ENCODE measurements around the gene ADAMTS12.
"Not testable (repeated sequence)": the region's sequence is repeated elsewhere in the genome, so short reads cannot be mapped to it uniquely, and the experiment has no call there.

Gene ADAMTS12

DNA sequence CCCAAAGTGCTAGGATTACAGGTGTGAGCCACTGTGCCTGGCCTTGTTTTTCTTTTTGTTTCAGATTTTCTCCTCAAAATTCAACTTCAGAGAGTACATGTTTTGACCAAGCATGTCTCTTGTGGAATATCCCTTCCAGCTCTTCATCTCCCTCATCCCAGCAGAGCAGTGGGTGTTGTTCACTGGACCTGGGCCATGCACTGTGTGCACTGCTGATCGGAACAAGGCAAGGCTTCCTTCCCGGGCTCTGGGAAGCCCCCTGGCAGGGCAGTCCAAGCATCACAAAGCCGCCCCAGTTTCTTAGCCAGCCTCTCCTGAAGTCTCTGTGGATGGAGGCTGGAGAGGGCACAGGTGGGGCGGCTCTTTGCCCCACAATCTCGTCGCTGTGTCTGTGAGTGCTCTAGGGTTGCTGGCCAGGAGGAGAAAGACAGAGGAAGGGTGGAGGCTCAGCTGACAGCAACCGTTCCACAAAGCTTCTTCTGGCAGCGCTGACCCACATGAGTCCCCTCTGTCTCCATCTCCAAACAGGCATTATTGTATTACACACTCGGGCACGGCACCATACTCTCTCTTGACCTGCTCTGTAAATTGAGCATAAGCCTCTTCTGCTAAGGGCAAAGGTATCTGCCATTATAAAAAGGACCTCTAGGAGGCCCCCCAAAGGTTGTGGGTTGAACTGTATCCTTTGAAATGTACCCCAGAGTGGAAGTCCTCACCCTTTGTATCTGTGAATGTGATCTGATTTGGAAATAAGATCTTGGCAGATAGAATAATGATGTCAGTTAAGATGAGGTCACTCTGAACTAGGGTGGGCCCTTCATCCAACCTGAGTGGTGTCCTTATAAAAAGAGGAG is 361.4 kb downstream of the ADAMTS12 start:
- no peak for DNase-seq (ENCODE audit: low read depth in 3 of 3)

DNA sequence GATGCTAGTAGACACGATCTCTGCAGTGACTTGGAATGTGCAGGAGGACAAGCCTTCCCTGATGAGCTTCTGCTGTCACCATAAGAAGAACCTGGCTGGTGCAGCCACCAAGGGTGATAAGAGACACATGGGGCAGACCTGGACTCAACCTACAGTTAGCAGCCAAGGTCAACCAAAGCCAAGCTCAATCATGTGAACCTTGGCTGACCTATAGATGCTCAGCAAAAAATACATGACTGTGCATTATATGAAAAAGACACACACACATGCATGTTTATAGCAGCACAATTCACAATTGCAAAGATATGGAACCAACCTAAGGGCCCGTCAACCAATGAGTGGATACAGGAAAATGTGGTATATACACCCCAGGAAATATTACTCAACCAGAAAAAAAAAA is 364.1 kb downstream of the ADAMTS12 start:
- no peak for DNase-seq (ENCODE audit: low read depth in 3 of 3)

DNA sequence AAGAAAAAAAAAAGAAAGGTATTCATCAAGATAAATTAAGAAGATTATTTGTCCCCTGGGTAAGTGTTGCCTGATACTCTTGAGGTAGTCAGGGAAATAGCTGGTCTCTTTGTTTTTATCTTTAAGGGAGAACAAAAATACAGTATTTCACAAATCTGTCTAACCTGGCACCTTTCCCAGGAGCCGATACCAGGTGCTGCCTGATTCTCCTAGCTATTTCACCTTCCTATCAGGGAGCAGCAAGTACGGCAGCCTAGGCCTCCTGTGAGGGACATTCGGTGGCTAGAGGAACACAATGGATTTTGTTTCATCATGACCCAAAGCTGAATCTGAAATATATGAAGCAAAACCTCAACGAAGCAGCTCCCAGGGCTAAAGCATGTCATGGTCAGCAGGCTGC is 365.0 kb downstream of the ADAMTS12 start:
- no peak for DNase-seq (ENCODE audit: low read depth in 3 of 3)

DNA sequence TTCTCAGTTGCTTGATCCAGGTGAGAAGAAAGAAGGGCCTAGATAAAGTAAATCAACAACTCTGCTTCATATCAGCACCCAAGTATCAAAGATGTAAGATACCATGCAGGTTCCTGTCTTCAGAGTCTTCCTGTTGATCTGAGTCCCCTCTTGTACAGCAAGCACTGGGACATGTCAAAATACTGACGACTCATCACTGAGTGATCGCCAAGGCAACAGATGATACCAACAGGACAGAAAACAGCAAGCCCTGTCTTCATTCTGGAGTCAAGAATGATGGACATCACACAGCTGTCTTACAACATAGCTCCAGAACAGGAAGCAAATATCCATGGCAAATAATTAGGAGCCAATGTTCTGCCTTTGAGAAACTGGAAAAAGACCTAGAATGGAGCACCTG is 367.3 kb downstream of the ADAMTS12 start:
- DNase-seq (ENCODE audit: low read depth in 3 of 3): no peak

DNA sequence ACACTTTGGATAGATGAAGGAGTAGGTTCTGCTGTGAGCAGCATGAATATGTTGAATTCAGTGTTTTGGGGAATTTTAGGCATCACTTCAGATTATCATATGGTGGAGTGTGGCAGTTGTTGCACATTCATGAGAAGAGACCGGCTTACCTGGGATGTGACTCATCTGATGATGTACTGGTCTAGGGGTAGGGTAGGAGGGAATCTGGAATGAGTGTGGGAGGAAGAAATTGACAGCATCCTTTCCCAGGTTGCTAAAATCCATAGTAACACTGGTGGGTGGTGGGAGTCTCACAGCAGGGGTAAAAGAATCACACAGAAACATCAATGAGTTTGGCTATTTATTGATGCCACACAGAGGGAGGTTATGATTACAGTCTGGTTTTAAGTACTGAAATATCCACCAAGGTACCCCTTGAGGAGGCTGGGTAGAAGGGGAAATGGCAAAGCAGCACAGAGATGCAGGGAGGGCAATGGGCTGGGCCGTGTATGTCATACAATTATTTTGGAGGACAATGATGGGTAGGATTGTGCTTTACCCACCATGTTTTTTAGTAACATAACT is 368.5 kb downstream of the ADAMTS12 start:
- DNase-seq (ENCODE audit: low read depth in 3 of 3): no peak

DNA sequence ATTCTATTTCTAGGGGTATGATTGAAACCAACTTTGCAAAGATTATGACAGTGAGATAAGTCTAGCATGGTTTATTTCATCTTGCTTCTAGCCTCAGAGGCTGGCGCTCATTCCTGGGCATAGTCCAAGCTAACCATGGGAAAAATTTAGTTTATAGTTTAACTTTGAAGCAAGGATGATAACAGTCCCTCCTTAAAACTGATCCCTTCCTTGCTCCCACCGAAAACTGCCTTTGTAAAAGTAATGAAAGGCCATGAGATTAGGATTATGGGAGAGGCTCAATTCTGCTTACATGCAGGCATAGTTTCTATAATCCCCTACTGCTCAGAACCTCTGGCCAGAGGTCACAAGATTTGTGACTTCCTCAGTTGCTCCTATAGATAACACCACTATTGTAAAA is 375.4 kb downstream of the ADAMTS12 start:
- DNase-seq (ENCODE audit: low read depth in 3 of 3): no peak

DNA sequence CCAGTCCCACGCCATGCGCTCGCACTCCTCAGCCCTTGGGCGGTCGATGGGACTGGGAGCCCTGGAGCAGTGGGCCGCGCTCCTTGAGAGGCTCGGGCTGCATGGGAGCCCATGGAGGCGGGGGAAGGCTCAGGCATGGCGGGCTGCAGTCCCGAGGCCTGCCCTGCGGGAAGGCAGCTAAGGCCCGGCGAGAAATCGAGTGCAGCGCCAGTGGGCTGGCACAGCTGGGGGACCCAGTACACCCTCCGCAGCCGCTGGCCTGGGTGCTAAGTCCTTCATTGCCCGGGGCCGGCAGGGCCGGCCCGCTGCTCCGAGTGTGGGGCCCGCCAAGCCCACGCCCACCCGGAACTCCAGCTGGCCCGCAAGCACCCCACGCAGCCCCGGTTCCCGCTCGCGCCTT is 376.4 kb downstream of the ADAMTS12 start:
- DNase-seq (ENCODE audit: low read depth in 3 of 3): not testable (repeated sequence)

DNA sequence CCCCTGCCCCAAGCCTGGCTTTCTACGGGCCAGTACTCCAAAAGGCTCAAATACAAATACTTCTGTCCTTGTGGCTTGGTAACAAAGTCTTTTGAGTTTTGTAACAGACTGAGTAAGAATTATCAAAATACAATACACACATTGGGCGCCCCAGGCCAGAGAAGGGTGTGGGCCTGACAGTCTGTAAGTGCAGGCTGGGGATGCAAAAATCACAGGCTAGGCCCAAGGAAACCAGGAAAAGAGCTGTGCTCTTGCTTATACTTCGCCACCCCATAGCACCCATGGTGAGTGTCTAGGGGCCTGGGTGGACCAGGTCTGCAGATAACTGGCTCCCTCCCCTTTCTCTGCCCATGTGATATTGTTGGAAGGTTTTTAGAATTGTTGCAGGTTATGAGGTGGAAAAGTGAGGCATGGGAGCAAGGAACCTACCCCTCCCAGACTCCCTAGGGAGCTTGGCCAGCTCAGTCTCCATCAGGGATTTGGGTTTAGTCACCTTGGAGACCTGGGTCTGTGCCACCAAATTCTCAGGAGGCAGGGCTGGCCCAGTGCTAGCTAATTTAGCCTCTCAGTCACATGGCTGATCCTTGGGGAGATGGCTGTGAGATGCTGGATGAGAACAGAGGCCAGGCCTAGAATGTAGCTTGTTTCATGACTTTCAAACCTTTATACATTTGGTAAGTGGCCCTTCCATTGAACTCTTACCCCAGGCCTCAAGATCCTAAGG is 378.2 kb downstream of the ADAMTS12 start:
- no peak for DNase-seq (ENCODE audit: low read depth in 3 of 3)

DNA sequence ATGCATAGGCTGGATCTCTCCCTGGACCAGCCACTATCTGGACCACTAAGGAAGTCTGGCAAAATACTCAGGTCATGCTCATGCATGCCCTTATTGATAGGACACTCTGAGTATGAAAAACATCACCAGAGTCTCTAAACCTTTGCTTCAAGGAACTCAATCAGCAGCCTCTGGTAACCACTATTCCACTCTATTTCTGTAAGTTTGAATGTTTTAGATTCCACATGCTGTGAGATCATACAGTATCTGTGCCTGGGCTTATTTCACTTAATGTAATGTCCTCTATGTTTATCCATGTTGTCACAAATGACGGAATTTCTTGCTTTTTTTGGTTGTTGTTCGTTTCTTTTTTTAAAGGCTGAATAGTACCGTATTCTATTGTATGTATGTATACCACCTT is 382.8 kb downstream of the ADAMTS12 start:
- DNase-seq (ENCODE audit: low read depth in 3 of 3): no peak

DNA sequence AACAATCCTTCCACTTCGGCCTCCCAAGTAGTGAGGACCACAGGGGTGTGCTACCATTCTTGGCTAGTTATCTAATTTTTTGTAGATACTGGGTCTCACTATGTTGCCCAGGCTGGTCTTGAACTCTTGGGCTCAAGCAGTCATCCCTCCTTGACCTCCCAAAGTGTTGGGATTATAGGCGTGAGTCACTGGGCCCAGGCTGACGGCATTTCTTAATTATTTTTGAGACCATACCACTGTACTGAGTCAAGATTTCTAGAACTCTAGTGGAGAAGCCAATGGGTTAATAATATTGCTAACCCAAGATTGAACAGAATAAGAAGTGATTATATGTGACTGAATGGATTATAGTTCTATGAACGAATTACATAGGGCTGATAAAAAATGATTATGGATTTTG is 384.4 kb downstream of the ADAMTS12 start:
- no peak for DNase-seq (ENCODE audit: low read depth in 3 of 3)

DNA sequence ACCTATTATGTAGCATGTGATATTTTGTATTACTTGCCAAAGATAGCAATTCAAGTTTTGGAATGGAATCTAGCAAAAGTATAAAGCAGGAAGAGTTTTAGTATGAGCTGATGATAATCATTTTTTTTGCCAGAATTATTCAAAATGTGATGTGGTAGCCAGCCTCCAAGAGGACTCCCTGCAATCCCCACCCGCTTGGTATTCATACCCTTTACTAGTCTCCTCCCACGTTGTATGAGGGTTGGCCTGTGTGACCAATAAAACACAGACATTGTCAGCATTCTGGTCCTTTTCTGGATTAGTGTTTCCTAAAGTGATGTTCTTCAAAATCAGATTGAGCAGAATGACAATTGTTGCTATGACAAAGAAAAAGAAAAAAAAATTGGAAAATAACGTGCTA is 387.2 kb downstream of the ADAMTS12 start:
- no peak for DNase-seq (ENCODE audit: low read depth in 3 of 3)

DNA sequence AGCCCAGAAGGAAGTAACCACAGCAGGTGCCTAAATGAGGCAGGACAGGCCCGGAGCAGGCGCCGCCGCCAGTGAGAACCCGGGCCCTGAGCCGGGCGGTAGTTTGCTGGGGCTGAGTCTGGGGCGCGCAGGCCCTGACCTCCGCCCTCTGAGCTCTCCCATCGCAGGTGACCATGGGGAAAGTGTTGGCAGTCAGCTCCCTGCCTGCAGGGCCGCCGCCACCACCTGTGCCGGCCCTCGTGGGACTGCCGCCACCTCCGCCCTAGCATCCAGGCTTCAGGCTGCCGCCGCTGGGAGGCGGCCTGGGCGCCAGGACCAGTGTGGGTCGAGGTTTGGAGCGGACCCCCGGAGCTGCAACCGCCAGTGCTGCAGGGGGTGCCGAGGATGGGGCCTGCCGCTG is 389.9 kb downstream of the ADAMTS12 start:
- DNase-seq (ENCODE audit: low read depth in 3 of 3): no peak

DNA sequence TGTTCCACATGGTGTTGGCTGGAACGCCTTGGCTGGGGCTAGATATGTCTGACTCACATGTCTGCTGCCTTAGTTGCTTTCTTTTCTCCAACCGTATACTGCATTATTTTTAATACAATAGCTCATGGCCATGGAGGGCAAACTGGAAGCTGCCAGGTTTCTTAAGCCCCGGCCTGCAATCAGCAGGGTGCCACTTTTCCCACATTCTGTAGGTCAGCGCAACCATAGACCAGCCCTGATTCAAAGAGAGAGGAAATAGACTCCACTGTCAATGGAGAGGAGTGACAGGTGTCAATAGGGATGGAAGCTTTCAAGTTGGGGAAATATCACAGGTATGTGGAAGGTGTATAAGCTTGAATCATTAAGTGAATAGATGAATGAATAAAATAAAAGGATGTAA is 390.5 kb downstream of the ADAMTS12 start:
- no peak for DNase-seq (ENCODE audit: low read depth in 3 of 3)

DNA sequence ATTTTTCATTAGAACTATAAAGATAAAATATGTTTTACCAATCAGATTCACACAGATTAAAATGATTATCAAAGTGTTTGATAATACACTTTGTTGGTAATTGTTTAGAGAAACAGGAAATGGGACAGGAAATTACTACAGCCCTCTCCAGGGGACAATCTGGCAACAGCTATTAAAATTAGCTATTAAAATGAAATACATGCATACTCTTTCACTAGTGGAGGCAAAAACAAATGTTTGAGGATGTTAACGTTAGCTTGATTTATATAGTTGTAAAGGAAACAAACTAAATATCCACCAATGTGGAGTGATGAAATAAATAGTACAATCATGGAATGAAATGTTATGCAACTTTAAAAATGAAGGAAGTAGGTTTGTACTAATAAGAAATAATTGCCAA is 397.3 kb downstream of the ADAMTS12 start:
- DNase-seq (ENCODE audit: low read depth in 3 of 3): no peak

DNA sequence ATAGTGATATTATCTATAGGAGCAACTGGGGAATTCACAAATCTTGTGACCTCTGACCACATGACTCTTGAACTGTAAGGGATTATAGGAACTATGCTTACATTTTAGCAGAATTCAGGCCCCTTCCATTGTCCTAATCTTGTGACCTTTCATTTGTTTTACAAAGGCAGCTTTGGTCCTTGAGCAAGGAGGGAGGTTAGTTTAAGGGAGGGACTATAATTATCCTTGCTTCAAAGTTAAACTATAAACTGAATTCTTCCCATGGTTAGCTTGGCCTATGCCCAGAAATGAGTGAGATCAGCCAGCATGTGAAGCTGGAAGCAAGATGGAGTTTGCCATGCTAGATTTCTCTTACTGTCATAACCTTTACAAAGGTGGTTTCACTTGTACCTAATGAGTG is 399.8 kb downstream of the ADAMTS12 start:
- DNase-seq (ENCODE audit: low read depth in 3 of 3): no peak

DNA sequence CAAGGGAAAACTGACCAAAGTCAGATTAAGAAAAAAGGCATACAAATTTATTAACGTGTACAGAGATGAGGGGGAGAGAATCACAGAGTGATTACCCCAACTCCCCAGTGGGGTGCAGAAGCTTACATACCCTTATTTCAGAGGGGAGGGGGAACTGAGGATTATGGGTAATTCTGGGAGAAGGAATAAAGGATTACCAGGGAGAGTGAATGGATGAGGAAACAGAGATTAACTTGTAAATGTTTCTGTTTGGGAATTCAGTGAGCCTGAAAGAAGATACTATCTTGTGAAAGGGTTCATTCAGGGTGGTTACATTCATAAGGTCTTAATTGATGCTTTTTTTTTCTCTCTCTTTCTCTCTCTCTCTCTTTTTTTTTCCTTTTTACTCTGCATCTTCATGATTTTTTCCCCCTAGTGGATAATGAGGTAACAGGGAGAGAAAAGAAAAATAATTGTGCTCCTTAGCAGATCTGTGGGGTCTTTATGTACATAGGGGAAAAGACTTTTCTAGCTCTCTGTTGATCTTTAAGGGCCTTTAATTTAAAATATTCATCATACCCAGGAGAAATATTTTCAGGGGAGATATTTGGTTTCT is 401.6 kb downstream of the ADAMTS12 start:
- DNase-seq (ENCODE audit: low read depth in 3 of 3): no peak

DNA sequence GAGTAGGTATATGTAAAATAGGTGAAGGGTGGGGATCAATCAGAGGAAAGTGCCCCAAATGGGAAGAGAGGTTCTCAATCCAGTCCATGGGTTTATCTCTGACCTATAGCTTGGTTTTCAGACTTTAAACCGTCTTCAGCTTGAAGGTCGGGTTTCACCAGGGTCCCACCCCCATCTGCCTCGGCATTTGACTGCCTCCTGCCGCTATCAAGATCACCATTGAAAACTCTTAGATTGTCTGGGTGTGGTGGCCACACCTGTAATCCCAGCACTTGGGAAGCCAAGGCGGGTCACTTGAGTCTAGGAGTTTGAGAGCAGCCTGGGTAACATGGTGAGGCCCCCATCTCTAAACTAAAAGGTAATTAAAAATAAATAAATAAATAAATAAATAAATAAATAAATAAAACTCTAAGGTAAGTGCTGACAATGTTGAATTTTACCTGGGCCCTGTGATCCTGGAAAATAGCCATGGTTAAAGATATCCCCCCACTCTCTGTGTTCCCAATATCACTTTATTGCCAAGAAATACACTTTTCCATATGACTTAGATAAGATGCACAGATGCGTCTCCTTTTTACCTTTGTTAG is 402.2 kb downstream of the ADAMTS12 start:
- no peak for DNase-seq (ENCODE audit: low read depth in 3 of 3)

DNA sequence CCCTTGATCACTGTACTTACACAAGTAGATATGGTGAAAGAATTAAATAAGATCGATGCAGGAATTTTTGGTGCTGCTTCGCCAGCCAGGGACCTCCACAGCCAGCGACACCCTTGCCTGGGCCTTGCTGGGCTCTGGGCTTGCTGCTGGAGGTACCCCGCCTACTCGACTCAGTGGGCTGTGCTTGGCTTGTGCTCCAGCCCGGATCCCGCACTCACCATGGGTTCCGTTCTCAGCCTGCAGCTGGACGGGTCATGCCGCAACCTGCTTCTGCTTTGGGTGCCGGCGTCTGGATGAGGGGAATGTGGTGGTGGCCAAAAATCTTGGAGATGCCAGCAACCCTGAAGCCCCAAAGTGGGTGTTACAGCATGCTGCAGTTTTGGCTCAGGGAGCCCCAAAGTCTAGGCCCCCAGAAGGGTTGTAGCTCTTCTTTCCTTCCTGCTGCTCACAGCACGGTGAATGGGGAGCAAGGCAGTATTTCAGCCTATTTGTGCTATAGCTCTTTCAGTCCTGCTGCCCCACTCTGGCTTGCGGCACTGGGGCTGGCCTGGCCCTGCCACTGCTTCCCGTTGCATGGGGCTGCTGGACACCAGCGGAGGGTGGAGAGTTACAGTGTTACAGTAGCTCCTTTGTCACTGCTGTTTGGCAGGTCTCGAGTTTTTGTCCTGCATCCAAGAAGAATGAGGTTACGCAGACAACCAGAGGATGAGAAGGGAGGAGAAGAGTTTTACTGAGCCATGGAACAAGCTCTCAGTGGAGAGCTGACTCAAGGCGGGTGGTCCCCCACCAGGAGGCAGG is 403.0 kb downstream of the ADAMTS12 start:
- no peak for DNase-seq (ENCODE audit: low read depth in 3 of 3)

DNA sequence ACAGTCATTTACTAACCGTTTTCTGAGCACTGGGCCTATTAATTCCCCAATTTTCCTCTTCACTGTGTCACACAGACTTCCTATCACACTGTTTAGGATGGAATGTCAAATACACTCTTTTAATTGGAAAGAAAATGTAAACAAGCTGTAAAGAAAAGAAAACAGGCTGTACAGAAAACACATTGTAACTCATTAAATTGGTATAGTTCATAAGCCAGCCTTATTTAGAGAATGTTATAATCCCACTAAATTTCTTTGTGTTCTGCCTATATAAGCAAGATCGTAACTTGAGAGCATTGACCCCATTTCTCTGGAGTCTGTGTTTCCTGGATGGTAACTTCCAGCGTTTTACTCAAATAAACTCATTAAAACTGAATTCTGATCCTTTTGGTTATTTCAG is 404.6 kb downstream of the ADAMTS12 start:
- DNase-seq (ENCODE audit: low read depth in 3 of 3): no peak

DNA sequence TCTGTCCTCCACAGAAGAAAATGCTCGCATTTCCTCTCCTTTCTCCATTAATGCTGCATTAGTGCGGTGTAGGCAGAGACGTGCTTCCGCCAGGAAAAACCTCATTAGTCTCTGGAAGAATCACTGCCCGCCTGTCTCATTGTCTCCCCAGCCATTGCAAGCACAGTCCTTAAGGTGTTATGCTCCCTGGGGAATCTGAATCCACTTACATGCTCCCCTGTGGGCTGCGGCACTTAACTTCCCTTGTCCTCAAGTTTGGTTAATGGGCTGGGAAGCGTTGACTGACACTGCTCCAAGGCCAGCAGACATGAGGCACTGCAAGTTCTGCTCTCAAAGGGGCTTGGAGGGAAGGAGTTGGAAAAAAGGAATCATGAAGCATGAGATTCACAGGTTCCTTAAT is 409.5 kb downstream of the ADAMTS12 start:
- DNase-seq (ENCODE audit: low read depth in 3 of 3): no peak

DNA sequence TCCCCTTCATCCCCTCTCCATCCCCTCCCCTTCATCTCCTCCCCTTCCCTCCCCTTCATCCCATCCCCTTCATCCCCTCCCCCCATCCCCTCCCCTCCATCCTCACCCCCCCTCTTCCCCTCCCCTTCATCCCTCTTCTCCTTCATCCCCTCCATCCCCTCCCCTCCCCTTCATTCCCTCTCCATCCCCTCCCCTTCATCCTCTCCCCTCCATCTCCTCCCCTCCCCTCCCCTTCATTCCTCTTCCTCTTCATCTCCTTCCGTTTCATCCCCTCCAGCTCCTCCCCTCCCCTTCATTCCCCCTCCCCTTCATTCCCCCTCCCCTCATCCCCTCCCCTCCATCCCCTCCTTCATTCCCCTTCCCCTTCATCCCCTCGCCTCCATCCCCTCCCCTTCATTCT is 410.9 kb downstream of the ADAMTS12 start:
- DNase-seq (ENCODE audit: low read depth in 3 of 3): no peak
